Activated T-cell treated with anti-CD3 and anti-CD28 coated beads, Interleukin-2, amount 50 U/mL, for 24 hours (primary cell): ENCODE results near the gene TNS1.
A peak's percentile ranks its signal among the peaks of the same experiment; 100 is the strongest.

Experiments
- DNase-seq: peaks from one replicate; pipeline ENCODE4 v3.0.0-alpha.2; 2020
- H3K27ac Mint-ChIP-seq: 2 replicates; pipeline ENCODE4 v1.8.0; 2020; ENCODE audit warnings: mild to moderate bottlenecking, mixed read lengths
- H3K27me3 Mint-ChIP-seq: 2 replicates; pipeline ENCODE4 v1.8.0; 2020; ENCODE audit warnings: mixed read lengths
- H3K36me3 Mint-ChIP-seq: 2 replicates; pipeline ENCODE4 v1.8.0; 2020; ENCODE audit warnings: low read depth, mixed read lengths
- H3K4me1 Mint-ChIP-seq: 2 replicates; pipeline ENCODE4 v1.8.0; 2020; ENCODE audit warnings: low read depth, mixed read lengths
- H3K4me3 Mint-ChIP-seq: 2 replicates; pipeline ENCODE4 v1.8.0; 2020; ENCODE audit warnings: mild to moderate bottlenecking, moderate library complexity, mixed read lengths
- H3K9me3 Mint-ChIP-seq: 2 replicates; pipeline ENCODE4 v1.8.0; 2020; ENCODE audit warnings: mixed read lengths

TNS1 gene

GRCh38 chr2:217893440-217893839, 109.4 kb downstream of the TNS1 start:
- Mint-ChIP-seq H3K4me1 (no peaks in the 10 kb centered on the region), H3K36me3 (no peaks in the 10 kb centered on the region), H3K9me3 (no peaks in the 10 kb centered on the region), H3K27ac (no peak overlapping the region), H3K4me3 (no peak overlapping the region), H3K27me3 (no peaks in the 10 kb centered on the region)
- no peak for DNase-seq

GRCh38 chr2:217892560-217892959, 110.2 kb downstream of the TNS1 start:
- no peaks in the 10 kb centered on the region for H3K27me3 Mint-ChIP-seq

DNA sequence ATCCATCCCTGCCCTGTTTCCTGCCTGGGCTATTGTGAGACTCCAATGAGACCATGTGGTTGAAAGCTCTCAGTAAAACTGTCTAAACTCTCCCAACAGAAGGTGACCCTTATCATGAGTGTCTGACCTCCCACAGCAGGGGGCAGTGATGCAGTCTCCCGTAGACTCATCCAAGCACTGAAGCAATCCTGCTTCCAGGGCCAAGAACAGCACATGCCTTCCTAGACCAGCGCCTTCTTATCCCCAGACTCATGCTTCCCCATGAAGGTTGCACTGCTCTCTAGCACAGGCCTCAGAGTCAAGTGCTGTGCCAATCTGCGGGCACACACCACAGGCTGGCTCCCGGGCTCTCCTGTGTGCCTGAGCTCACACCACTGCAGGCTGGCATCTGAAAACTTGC, 112.3 kb downstream of the TNS1 start:
- no peaks in the 10 kb centered on the region for H3K36me3 Mint-ChIP-seq
- H3K4me3 Mint-ChIP-seq, result no peak overlapping the region
- no peaks in the 10 kb centered on the region for H3K9me3 Mint-ChIP-seq
- peaks cover 2% of the 10 kb centered on the region for H3K4me1 Mint-ChIP-seq
- no peak for DNase-seq
- H3K27me3 Mint-ChIP-seq, result no peaks in the 10 kb centered on the region
- no peak overlapping the region for H3K27ac Mint-ChIP-seq

More at GRCh38 chr2:217892560-217892959, 110.2 kb downstream of the TNS1 start:
- Mint-ChIP-seq H3K4me3 (no peak overlapping the region), H3K4me1 (no peaks in the 10 kb centered on the region), H3K9me3 (no peaks in the 10 kb centered on the region), H3K36me3 (no peaks in the 10 kb centered on the region), H3K27ac (no peak overlapping the region)
- DNase-seq, result no peak

GRCh38 chr2:217889656-217890055, 113.1 kb downstream of the TNS1 start:
- Mint-ChIP-seq H3K4me1 (peaks cover 2% of the 10 kb centered on the region), H3K4me3 (no peak overlapping the region), H3K36me3 (no peaks in the 10 kb centered on the region), H3K9me3 (no peaks in the 10 kb centered on the region), H3K27ac (no peak overlapping the region), H3K27me3 (no peaks in the 10 kb centered on the region)
- DNase-seq, result no peak

DNA sequence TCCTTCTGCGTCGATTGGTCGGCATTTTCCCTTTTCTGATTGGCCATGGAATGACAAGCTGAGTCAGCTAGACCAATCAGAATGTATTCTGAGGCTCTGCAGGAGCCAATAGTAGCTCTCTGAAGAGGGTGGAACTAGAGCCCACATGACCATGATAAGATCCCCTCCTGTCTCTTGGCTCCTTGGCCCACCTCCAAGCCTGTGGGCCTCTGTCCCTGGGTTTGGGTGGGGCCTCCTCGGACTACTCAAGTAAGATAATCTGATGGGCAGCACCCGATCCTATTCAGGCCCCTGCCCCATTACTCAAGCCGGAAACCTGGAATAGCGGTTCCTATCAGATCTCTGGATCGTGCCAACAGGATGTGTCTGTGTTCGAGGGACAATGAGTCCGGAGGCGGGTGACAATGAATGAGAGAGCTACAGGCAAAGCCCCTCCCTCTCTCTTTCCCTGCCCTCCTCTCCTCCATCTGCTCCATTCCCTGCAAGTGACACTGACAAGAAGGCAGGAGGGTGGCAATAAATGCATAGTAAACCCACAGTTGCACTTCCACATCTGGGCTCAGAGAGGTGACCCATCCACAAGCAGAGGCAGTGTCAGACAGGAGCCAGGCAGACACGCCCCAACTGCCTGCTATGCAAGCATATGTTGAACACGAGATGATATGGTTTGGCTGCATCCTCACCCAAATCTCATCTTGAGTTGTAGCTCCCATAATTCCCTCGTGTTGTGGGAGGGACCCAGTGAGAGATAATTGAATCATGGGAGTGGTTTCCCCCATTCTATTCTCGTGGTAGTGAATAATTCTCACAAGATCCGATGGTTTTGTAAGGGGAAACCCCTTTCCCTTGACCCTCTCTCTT, 114.7 kb downstream of the TNS1 start:
- Mint-ChIP-seq H3K4me1 (peaks cover 2% of the 10 kb centered on the region), H3K27me3 (peaks cover 4% of the 10 kb centered on the region), H3K27ac (no peak overlapping the region), H3K4me3 (no peak overlapping the region), H3K9me3 (no peaks in the 10 kb centered on the region), H3K36me3 (no peaks in the 10 kb centered on the region)
- no peak for DNase-seq

GRCh38 chr2:217886720-217887309, 116.0 kb downstream of the TNS1 start:
- peaks cover 4% of the 10 kb centered on the region for H3K27me3 Mint-ChIP-seq
- no peak overlapping the region for H3K27ac Mint-ChIP-seq
- peak; percentile 68 for DNase-seq
- peaks cover 2% of the 10 kb centered on the region for H3K4me1 Mint-ChIP-seq
- no peaks in the 10 kb centered on the region for H3K36me3 Mint-ChIP-seq
- no peak overlapping the region for H3K4me3 Mint-ChIP-seq
- H3K9me3 Mint-ChIP-seq, result no peaks in the 10 kb centered on the region

GRCh38 chr2:217886091-217886490, 116.7 kb downstream of the TNS1 start:
- H3K36me3 Mint-ChIP-seq, result no peaks in the 10 kb centered on the region
- no peak overlapping the region for H3K27ac Mint-ChIP-seq
- peaks cover 4% of the 10 kb centered on the region for H3K27me3 Mint-ChIP-seq
- DNase-seq, result no peak
- no peaks in the 10 kb centered on the region for H3K9me3 Mint-ChIP-seq
- H3K4me3 Mint-ChIP-seq, result no peak overlapping the region
- H3K4me1 Mint-ChIP-seq, result peaks cover 2% of the 10 kb centered on the region

DNA sequence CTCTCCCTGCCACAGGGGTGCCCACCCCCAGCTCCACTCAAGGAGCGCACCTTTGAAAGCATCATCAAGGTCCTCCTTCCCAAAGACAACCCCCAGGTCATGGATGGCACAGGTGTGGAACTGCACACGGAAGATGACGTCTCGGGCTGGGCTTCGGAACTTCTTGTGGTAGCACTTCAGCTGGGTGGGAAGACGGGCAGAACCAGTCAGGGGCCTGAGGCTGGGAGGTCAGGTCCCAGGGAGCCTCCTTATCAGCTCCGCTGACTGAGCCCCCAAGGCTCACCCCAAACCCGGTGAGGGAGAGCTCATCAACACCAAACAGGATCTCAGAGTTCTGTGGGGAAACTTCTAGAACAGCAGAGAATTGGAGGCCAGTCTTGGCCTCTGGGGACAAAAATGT, 117.8 kb downstream of the TNS1 start:
- no peaks in the 10 kb centered on the region for H3K9me3 Mint-ChIP-seq
- DNase-seq, result no peak
- no peak overlapping the region for H3K27ac Mint-ChIP-seq
- H3K4me1 Mint-ChIP-seq, result peaks cover 2% of the 10 kb centered on the region
- H3K4me3 Mint-ChIP-seq, result no peak overlapping the region
- peaks cover 7% of the 10 kb centered on the region for H3K27me3 Mint-ChIP-seq
- H3K36me3 Mint-ChIP-seq, result no peaks in the 10 kb centered on the region

DNA sequence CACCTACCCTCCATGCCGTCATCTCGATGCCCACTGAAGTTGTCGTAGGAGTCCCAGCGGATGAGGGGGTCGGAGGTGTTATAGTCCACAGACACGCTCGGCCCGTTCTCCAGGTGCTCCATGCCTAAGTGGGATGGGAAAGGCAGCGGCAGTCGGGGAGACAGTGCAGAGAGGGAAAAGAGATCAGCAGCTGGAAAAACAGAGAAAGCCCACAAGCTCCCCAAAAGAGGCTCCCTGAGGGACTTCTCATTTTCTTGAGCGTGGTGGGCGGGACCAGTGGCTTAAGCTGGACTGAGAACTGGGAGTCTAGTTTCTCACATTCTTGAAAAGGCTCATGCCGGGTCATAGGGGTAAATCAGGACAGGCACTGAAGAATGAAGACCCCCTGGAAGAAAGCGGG, 121.9 kb downstream of the TNS1 start:
- no peaks in the 10 kb centered on the region for H3K9me3 Mint-ChIP-seq
- no peak for DNase-seq
- H3K36me3 Mint-ChIP-seq, result no peaks in the 10 kb centered on the region

DNA sequence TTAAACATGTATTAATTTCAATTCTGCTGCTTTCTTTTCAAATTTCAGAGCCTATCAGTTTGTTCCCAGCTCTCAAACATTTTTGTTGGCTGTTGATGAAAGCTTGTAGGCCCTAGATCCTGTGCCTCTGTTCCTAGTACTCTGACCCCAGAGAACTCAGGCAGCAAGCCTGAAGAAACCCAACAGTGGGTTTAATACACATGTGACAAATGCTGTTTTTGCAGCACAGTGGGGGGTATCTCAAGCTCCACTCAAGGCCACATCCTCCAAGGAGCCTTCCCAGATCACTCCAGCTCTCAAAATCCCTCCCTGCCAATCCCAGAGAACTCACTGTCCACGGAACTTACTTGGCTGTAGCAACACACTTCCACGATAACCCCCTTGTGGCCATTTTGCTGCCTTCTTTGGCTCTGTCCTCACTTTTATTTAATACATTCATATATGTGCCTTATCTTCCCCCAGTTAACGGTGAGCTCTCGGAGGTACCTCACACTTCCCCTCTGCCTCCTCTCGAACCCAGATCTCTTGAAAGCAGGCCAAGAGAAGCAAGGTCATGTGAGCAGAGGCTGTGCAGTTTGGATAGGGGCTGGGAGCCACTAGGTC, 122.4 kb downstream of the TNS1 start:
- no peak for DNase-seq
- Mint-ChIP-seq H3K9me3 (no peaks in the 10 kb centered on the region), H3K36me3 (no peaks in the 10 kb centered on the region), H3K27me3 (peaks cover 7% of the 10 kb centered on the region), H3K4me3 (no peak overlapping the region), H3K4me1 (no peaks in the 10 kb centered on the region), H3K27ac (no peak overlapping the region)

More for the DNA sequence above, 121.9 kb downstream of the TNS1 start:
- H3K27me3 Mint-ChIP-seq, result peaks cover 7% of the 10 kb centered on the region
- no peak overlapping the region for H3K4me3 Mint-ChIP-seq
- H3K27ac Mint-ChIP-seq, result no peak overlapping the region
- no peaks in the 10 kb centered on the region for H3K4me1 Mint-ChIP-seq

DNA sequence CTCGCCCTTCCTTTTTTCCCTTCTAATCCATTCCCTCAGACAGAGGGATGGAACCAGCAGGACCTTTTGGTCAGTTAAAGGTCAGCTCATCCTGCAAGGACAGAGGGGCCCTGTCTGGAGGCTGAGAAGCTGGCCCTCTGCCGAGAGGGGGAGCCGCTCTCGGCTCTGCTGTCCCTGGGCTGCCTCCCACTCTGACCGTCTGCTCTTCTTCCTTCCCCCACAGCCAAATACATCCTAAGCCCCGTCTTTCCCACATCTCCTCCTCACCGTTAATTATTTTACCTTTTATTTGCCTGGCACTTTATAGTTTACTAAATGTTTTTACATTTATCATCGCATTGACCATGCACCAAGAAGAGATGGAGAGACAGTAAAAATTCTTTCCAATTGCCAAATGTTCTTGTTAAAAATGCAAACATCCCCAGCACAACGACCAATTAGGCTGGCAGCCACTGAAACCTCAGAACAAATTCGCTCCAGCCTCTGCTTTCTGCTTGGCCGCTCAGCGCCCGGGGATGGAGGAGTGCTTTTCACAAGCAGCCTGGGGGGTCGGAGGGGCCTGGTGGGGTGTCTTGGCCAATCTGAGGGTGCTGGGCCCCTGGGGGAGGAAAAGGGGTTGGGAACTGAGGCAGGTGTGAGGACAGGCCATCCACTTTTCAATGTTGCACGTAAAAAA, 123.7 kb downstream of the TNS1 start:
- peaks cover 2% of the 10 kb centered on the region for H3K27me3 Mint-ChIP-seq

GRCh38 chr2:217877866-217878265, 124.9 kb downstream of the TNS1 start:
- Mint-ChIP-seq H3K4me3 (no peak overlapping the region), H3K27me3 (peaks cover 2% of the 10 kb centered on the region), H3K9me3 (no peaks in the 10 kb centered on the region), H3K36me3 (no peaks in the 10 kb centered on the region), H3K27ac (no peak overlapping the region), H3K4me1 (no peaks in the 10 kb centered on the region)
- DNase-seq, result no peak

More for the DNA sequence above, 123.7 kb downstream of the TNS1 start:
- Mint-ChIP-seq H3K9me3 (no peaks in the 10 kb centered on the region), H3K36me3 (no peaks in the 10 kb centered on the region), H3K4me1 (no peaks in the 10 kb centered on the region), H3K27ac (no peak overlapping the region), H3K4me3 (no peak overlapping the region)
- DNase-seq, result no peak

GRCh38 chr2:217876253-217876570, 126.6 kb downstream of the TNS1 start:
- no peaks in the 10 kb centered on the region for H3K4me1 Mint-ChIP-seq
- DNase-seq, result no peak
- H3K27me3 Mint-ChIP-seq, result peaks cover 2% of the 10 kb centered on the region
- H3K36me3 Mint-ChIP-seq, result no peaks in the 10 kb centered on the region
- no peak overlapping the region for H3K4me3 Mint-ChIP-seq
- no peak overlapping the region for H3K27ac Mint-ChIP-seq
- no peaks in the 10 kb centered on the region for H3K9me3 Mint-ChIP-seq

- peaks cover under 1% of the 10 kb centered on the region for H3K27me3 Mint-ChIP-seq
These were observed 127.1 kb downstream of the TNS1 start for GRCh38 chr2:217875556-217876252.

More at GRCh38 chr2:217875556-217876252, 127.1 kb downstream of the TNS1 start:
- Mint-ChIP-seq H3K27ac (no peak overlapping the region), H3K36me3 (no peaks in the 10 kb centered on the region), H3K4me3 (no peak overlapping the region), H3K4me1 (no peaks in the 10 kb centered on the region), H3K9me3 (no peaks in the 10 kb centered on the region)
- DNase-seq, result no peak
